Fibroblast of mammary gland (primary cell): ENCODE measurements around the gene CHRNB4.
"Not testable (repeated sequence)": the region's sequence is repeated elsewhere in the genome, so short reads cannot be mapped to it uniquely, and the experiment has no call there.

ENCODE experiments used
- DNase-seq: peaks from one replicate; pipeline ENCODE4 v3.0.0-alpha.2; 2010; ENCODE audit warnings: low read depth
- H3K4me3 ChIP-seq: 2 replicates; pipeline ENCODE4 v1.5.1; 2011; ENCODE audit warnings: low read depth, mild to moderate bottlenecking, low read length, moderate library complexity; ENCODE audit not compliant: control insufficient read depth
- TF ChIP-seq, protein P1 (sequence below): conservative IDR thresholded peaks from 2 replicates; pipeline ENCODE4 v1.5.1; 2011; ENCODE audit warnings: low read depth, low read length, inconsistent platforms; ENCODE audit not compliant: control insufficient read depth, insufficient read depth

The CHRNB4 gene, protein sequence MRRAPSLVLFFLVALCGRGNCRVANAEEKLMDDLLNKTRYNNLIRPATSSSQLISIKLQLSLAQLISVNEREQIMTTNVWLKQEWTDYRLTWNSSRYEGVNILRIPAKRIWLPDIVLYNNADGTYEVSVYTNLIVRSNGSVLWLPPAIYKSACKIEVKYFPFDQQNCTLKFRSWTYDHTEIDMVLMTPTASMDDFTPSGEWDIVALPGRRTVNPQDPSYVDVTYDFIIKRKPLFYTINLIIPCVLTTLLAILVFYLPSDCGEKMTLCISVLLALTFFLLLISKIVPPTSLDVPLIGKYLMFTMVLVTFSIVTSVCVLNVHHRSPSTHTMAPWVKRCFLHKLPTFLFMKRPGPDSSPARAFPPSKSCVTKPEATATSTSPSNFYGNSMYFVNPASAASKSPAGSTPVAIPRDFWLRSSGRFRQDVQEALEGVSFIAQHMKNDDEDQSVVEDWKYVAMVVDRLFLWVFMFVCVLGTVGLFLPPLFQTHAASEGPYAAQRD

DNA sequence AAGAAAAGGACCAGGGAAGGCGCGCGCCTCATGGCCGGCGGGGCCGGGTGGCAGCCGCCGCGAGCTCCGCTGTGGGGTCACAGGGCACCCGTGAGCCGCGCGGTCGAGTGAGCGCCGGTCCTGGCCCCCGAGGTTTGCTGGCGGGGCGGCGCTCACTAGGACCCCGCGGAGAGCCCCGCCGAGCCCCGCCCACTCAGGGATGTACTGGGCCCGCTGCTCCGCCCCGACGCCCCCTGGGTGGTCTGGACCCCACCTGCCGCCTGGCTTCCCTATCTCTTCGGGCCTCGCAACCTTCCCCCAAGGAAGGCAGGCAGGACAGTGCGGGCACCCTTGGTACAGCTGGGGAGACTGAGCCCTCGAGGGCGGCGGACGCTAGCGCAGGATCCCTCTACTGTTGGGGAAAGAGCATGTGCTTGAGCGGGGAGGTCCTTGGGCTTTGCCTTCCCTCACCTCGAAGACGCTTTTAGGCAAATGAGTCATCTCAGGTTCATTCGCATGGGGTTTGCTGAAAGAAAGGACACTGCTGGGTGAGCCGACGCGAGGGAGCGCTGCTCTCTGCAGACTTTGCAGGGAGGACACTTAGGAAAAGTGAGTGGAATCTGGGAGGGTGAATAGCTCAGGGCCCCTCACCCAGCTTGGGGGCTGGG, at the start of gene CHRNB4:
CHRNB4 (minus strand) TSS at position 109 of the 647 bp plus-strand sequence; CDS start at position 32, 77 bp downstream.
- peak within 1 kb of the TSS; percentile 10 for H3K4me3 ChIP-seq
- DNase-seq, result no peak
- TF ChIP-seq, protein P1, sequence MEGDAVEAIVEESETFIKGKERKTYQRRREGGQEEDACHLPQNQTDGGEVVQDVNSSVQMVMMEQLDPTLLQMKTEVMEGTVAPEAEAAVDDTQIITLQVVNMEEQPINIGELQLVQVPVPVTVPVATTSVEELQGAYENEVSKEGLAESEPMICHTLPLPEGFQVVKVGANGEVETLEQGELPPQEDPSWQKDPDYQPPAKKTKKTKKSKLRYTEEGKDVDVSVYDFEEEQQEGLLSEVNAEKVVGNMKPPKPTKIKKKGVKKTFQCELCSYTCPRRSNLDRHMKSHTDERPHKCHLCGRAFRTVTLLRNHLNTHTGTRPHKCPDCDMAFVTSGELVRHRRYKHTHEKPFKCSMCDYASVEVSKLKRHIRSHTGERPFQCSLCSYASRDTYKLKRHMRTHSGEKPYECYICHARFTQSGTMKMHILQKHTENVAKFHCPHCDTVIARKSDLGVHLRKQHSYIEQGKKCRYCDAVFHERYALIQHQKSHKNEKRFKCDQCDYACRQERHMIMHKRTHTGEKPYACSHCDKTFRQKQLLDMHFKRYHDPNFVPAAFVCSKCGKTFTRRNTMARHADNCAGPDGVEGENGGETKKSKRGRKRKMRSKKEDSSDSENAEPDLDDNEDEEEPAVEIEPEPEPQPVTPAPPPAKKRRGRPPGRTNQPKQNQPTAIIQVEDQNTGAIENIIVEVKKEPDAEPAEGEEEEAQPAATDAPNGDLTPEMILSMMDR, result no peak

DNA sequence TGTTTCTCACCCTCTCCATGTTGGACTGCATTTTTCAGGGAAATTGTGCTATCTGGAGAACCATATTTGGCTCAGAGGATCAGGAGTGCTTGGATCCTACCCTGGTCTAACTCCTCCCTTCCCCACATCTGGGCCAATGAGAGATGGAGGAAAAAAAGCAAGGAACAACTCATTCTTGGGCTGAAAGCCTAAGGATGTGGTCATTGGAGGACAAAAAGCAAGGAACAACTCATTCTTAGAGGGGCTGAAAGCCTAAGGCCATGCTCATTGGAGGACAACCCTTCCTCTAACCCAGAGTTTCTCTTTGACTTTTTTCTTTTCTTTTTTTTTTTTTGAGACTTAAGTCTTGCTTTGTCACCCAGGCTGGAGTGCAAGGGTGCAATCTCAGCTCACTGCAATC, 48.6 kb upstream of the CHRNB4 start:
- no peak overlapping the region for H3K4me3 ChIP-seq
- TF ChIP-seq, protein P1, result no peak
- DNase-seq, result peak; percentile 7

DNA sequence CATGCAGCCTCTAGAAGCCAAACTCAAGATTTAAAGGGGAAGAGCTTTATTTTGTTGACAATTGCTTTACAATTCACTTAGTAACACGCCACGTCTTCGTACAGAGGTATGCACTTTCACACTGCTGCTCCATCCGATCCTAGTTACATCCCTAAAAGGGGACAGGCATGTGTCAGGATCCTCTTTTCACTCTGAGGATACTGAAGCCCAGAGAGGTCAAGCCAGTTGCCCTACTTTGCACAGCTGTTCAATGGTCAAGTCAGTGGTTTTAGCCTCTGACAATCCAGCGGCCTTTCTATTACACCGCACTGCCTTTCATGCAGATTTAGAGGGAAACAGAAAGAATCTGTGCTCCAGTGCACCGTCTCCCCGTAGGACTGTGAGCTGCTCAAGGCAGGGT, 44.9 kb upstream of the CHRNB4 start:
- H3K4me3 ChIP-seq, result no peak overlapping the region
- TF ChIP-seq, protein P1, result no peak
- no peak for DNase-seq

DNA sequence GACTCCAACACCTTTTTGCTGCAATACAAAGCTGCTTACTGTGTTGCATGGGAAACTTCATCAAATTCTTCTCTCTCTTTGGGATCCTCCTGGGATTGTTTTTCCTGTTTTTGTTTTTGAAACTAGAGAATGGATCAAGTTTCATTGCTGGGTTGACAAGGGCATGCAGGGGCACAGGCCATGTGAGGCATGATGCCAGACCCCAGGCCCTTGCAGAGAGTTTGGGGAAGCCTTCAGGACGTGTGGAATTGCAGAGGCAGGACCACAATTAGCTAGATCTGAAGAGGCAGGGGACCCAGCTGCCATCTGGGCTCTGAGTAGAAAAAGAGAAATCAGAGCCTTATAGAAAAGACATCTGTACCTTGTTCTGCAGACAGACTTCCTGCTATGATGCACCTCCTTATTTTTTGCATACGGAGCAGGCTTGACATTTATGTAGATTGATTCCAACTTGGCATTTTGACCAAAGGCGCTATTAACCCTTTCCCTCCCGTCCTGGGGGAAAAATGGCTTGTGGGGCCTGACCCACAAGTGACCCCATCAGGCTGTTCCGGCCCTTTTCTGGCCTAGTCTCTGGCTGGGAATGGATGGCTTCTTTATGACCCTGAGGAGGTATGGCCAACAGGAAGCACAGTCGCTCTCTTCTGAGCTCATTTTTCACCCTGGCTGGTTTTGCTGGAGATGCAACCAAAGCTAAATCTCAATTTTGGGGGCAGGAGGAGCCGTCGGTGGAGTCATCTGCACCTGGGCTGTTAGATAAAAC, 44.3 kb upstream of the CHRNB4 start:
- TF ChIP-seq, protein P1, result no peak
- DNase-seq, result no peak
- H3K4me3 ChIP-seq, result no peak overlapping the region

DNA sequence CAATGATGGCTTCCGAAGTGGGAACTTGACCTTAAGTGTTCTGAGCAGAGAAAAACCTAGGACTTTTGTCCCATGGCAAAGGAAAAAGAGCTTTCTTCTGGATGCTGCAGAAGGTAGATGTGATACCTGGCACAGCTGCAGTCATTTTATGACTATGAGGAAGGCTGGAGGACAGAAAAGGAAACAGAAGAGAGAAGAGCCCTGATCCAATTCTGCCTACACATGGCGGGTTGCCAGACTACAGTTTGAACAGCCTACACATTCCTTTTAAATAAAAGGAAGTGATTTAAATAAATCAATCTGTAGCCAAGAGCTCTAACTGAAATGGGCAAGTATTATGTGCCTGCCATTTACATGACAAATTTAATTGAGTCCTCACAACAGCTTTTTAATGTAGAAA, 43.6 kb upstream of the CHRNB4 start:
- no peak overlapping the region for H3K4me3 ChIP-seq
- TF ChIP-seq, protein P1, result no peak
- no peak for DNase-seq

DNA sequence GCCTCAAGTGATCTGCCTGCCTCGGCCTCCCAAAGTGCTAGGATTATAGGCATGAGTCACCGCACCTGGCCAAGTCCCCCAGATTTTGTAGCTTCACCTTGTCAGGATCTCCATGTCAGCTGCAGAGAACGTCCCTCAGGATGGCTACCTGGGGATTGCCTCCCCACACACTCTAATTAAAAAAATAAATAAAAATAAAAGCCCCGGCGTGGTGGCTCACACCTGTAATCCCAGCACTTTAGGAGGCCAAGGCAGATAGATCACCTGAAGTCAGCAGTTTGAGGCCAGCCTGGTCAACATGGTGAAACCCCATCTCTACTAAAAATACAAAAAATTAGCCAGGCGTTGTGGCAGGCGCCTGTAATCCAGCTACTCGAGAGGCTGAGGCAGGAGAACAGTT, 42.6 kb upstream of the CHRNB4 start:
- DNase-seq, H3K4me3 ChIP-seq: not testable (repeated sequence)
